Measurements from ENCODE around the gene CCR7.

The CCR7 gene

GRCh38 chr17:40526668-40527067 is 38.6 kb downstream of the CCR7 start:
- H3K4me3 ChIP-seq (ENCODE audit: low read depth, low read length) = no peak overlapping the region
- TF ChIP-seq CTCF (IDR thresholded peaks at IDR 0.05; ENCODE audit: low read depth, low read length) = no peak

- H3K4me3 ChIP-seq (ENCODE audit: low read depth, low read length) = no peak overlapping the region
- no peak for TF ChIP-seq CTCF (IDR thresholded peaks at IDR 0.05; ENCODE audit: low read depth, low read length)
Measured at GRCh38 chr17:40525294-40525693, 40.0 kb downstream of the CCR7 start.

- no peak for TF ChIP-seq CTCF (IDR thresholded peaks at IDR 0.05; ENCODE audit: low read depth, low read length)
- no peak overlapping the region for H3K4me3 ChIP-seq (ENCODE audit: low read depth, low read length)
Measured at GRCh38 chr17:40524243-40524965, 40.9 kb downstream of the CCR7 start.

GRCh38 chr17:40522961-40523310 is 42.3 kb downstream of the CCR7 start:
- TF ChIP-seq CTCF (IDR thresholded peaks at IDR 0.05; ENCODE audit: low read depth, low read length) = no peak

GRCh38 chr17:40522250-40522960 is 42.9 kb downstream of the CCR7 start:
- TF ChIP-seq CTCF (IDR thresholded peaks at IDR 0.05; ENCODE audit: low read depth, low read length) = no peak
- no peak overlapping the region for H3K4me3 ChIP-seq (ENCODE audit: low read depth, low read length)

More at GRCh38 chr17:40522961-40523310, 42.3 kb downstream of the CCR7 start:
- no peak overlapping the region for H3K4me3 ChIP-seq (ENCODE audit: low read depth, low read length)

GRCh38 chr17:40520991-40521453 is 44.2 kb downstream of the CCR7 start:
- no peak for TF ChIP-seq CTCF (IDR thresholded peaks at IDR 0.05; ENCODE audit: low read depth, low read length)
- no peak overlapping the region for H3K4me3 ChIP-seq (ENCODE audit: low read depth, low read length)

- TF ChIP-seq CTCF (IDR thresholded peaks at IDR 0.05; ENCODE audit: low read depth, low read length) = no peak
- H3K4me3 ChIP-seq (ENCODE audit: low read depth, low read length) = no peak overlapping the region
Measured at GRCh38 chr17:40519089-40519775, 46.0 kb downstream of the CCR7 start.
